Measurements from ENCODE around the gene STXBP5.

The STXBP5 gene

GRCh38 chr6:147281895-147282565 lies 77.8 kb downstream of the STXBP5 start:
- Histone ChIP-seq H3K4me3 (ENCODE audit: insufficient read length, low read depth) (no peak overlapping the region), H3K27me3 (ENCODE audit: insufficient read depth, insufficient read length) (no peaks in the 10 kb centered on the region), H3K9ac (ENCODE audit: insufficient read length, low read depth) (no peak overlapping the region), H3K4me1 (ENCODE audit: insufficient read depth, insufficient read length) (no peaks in the 10 kb centered on the region), H3K9me3 (ENCODE audit: insufficient read depth, low read length) (0 out of 2 replicates have a peak, but pooled peaks cover 9% of the 10 kb centered on the region), H3K36me3 (ENCODE audit: insufficient read depth, insufficient read length, low read length) (peaks cover 19% of the 10 kb centered on the region)
- no peak for DNase-seq (ENCODE audit: low read depth, low spot score)
- TF ChIP-seq YY1 (IDR thresholded peaks at IDR 0.05; ENCODE audit: insufficient read depth, insufficient read length) (no peak), SUZ12 (IDR thresholded peaks at IDR 0.05; ENCODE audit: extremely low read depth, insufficient read depth, insufficient read length) (no peak), ZNF274 (IDR thresholded peaks at IDR 0.05; ENCODE audit: low read depth, low read length) (no peak)

DNA sequence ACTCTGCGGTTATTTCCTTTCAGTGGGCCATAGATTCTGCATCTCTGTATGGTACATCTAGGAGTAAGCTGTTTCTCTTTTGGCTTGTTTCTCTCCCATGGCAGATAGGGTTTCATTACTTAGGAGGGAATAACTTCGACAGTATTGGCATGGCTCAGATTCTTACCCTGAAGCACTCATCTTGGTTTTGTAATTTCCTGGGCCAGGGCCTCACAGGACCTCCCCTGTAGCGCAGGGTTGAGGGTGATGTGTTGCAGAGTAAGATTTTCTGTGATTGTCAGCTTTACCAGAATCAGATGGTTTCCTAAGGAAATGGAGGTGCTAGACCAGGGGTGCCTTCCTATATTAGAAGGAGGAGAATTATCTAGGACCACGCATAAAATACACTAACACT lies 78.3 kb downstream of the STXBP5 start:
- H3K4me3 ChIP-seq (ENCODE audit: insufficient read length, low read depth), result no peak overlapping the region

GRCh38 chr6:147283460-147283859 lies 79.2 kb downstream of the STXBP5 start:
- TF ChIP-seq YY1 (IDR thresholded peaks at IDR 0.05; ENCODE audit: insufficient read depth, insufficient read length), result no peak
- H3K27me3 ChIP-seq (ENCODE audit: insufficient read depth, insufficient read length), result no peaks in the 10 kb centered on the region
- no peak for DNase-seq (ENCODE audit: low read depth, low spot score)
- no peaks in the 10 kb centered on the region for H3K4me1 ChIP-seq (ENCODE audit: insufficient read depth, insufficient read length)
- no peak overlapping the region for H3K9ac ChIP-seq (ENCODE audit: insufficient read length, low read depth)
- H3K36me3 ChIP-seq (ENCODE audit: insufficient read depth, insufficient read length, low read length), result peaks cover 14% of the 10 kb centered on the region
- H3K4me3 ChIP-seq (ENCODE audit: insufficient read length, low read depth), result no peak overlapping the region
- H3K9me3 ChIP-seq (ENCODE audit: insufficient read depth, low read length), result peaks cover 17% of the 10 kb centered on the region; the same call in 1 of the 2 replicates

More for the DNA sequence above, 78.3 kb downstream of the STXBP5 start:
- 0 out of 2 replicates have a peak, but pooled peaks cover 9% of the 10 kb centered on the region for H3K9me3 ChIP-seq (ENCODE audit: insufficient read depth, low read length)
- H3K27me3 ChIP-seq (ENCODE audit: insufficient read depth, insufficient read length), result no peaks in the 10 kb centered on the region
- no peaks in the 10 kb centered on the region for H3K4me1 ChIP-seq (ENCODE audit: insufficient read depth, insufficient read length)
- DNase-seq (ENCODE audit: low read depth, low spot score), result no peak
- TF ChIP-seq ZNF274 (IDR thresholded peaks at IDR 0.05; ENCODE audit: low read depth, low read length), result no peak
- TF ChIP-seq YY1 (IDR thresholded peaks at IDR 0.05; ENCODE audit: insufficient read depth, insufficient read length), result no peak
- TF ChIP-seq SUZ12 (IDR thresholded peaks at IDR 0.05; ENCODE audit: extremely low read depth, insufficient read depth, insufficient read length), result no peak
- H3K36me3 ChIP-seq (ENCODE audit: insufficient read depth, insufficient read length, low read length), result peaks cover 19% of the 10 kb centered on the region
- no peak overlapping the region for H3K9ac ChIP-seq (ENCODE audit: insufficient read length, low read depth)

DNA sequence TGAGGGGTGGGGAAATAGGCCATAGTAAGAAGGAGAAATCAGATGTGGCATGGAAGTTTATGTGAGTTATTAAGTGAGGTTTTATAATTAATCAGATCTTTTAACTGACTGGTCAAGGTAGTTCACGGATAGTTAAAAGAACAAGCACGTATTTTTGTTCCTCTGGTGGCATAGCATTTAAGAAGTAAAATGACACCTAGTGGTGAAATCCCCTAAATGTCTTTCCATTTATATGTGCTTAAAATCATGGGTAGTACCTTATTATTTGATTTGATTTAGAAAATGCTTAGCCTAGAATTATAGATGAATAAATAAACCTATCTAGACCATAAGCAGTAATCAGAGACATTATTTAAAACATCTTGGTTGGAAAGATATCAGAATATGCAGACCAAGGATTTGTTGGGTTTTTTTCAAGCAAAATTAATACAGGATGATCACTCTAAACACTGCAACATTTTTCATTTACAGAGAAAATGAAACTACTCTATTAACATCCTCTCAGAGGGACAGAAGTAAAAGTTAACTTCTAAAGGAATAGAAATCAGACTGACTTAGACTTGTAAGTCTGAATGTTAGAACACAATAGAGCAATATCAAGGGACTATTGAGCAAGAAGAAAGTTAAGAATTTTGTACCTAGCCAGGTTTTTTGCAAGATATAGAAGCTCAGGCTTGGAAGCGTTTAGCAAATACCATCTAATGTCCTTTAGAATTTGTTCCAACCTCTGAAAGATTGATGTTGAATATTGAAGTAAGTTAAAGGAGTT lies 81.1 kb downstream of the STXBP5 start:
- no peak overlapping the region for H3K9ac ChIP-seq (ENCODE audit: insufficient read length, low read depth)

GRCh38 chr6:147287869-147288271 lies 83.7 kb downstream of the STXBP5 start:
- TF ChIP-seq SUZ12 (IDR thresholded peaks at IDR 0.05; ENCODE audit: extremely low read depth, insufficient read depth, insufficient read length), result no peak
- no peak for TF ChIP-seq ZNF274 (IDR thresholded peaks at IDR 0.05; ENCODE audit: low read depth, low read length)
- no peak for TF ChIP-seq YY1 (IDR thresholded peaks at IDR 0.05; ENCODE audit: insufficient read depth, insufficient read length)
- no peak for DNase-seq (ENCODE audit: low read depth, low spot score)
- peaks cover 8% of the 10 kb centered on the region for H3K36me3 ChIP-seq (ENCODE audit: insufficient read depth, insufficient read length, low read length)
- H3K4me1 ChIP-seq (ENCODE audit: insufficient read depth, insufficient read length), result no peaks in the 10 kb centered on the region
- no peak overlapping the region for H3K4me3 ChIP-seq (ENCODE audit: insufficient read length, low read depth)
- H3K9me3 ChIP-seq (ENCODE audit: insufficient read depth, low read length), result peaks cover 13% of the 10 kb centered on the region; the same call in 1 of the 2 replicates
- H3K9ac ChIP-seq (ENCODE audit: insufficient read length, low read depth), result no peak overlapping the region
- H3K27me3 ChIP-seq (ENCODE audit: insufficient read depth, insufficient read length), result no peaks in the 10 kb centered on the region

More for the DNA sequence above, 81.1 kb downstream of the STXBP5 start:
- Histone ChIP-seq H3K4me1 (ENCODE audit: insufficient read depth, insufficient read length) (no peaks in the 10 kb centered on the region), H3K4me3 (ENCODE audit: insufficient read length, low read depth) (no peak overlapping the region), H3K27me3 (ENCODE audit: insufficient read depth, insufficient read length) (no peaks in the 10 kb centered on the region), H3K36me3 (ENCODE audit: insufficient read depth, insufficient read length, low read length) (peaks cover 8% of the 10 kb centered on the region), H3K9me3 (ENCODE audit: insufficient read depth, low read length) (peaks cover 17% of the 10 kb centered on the region; the same call in 1 of the 2 replicates)
- no peak for TF ChIP-seq SUZ12 (IDR thresholded peaks at IDR 0.05; ENCODE audit: extremely low read depth, insufficient read depth, insufficient read length)
- TF ChIP-seq YY1 (IDR thresholded peaks at IDR 0.05; ENCODE audit: insufficient read depth, insufficient read length), result no peak
- TF ChIP-seq ZNF274 (IDR thresholded peaks at IDR 0.05; ENCODE audit: low read depth, low read length), result no peak
- no peak for DNase-seq (ENCODE audit: low read depth, low spot score)

- TF ChIP-seq YY1 (IDR thresholded peaks at IDR 0.05; ENCODE audit: insufficient read depth, insufficient read length) (no peak), ZNF274 (IDR thresholded peaks at IDR 0.05; ENCODE audit: low read depth, low read length) (no peak), SUZ12 (IDR thresholded peaks at IDR 0.05; ENCODE audit: extremely low read depth, insufficient read depth, insufficient read length) (no peak)
- DNase-seq (ENCODE audit: low read depth, low spot score), result no peak
- H3K36me3 ChIP-seq (ENCODE audit: insufficient read depth, insufficient read length, low read length), result peaks cover 5% of the 10 kb centered on the region
- no peak overlapping the region for H3K4me3 ChIP-seq (ENCODE audit: insufficient read length, low read depth)
- no peaks in the 10 kb centered on the region for H3K4me1 ChIP-seq (ENCODE audit: insufficient read depth, insufficient read length)
- 0 out of 2 replicates have a peak, but pooled peaks cover 6% of the 10 kb centered on the region for H3K9me3 ChIP-seq (ENCODE audit: insufficient read depth, low read length)
- H3K27me3 ChIP-seq (ENCODE audit: insufficient read depth, insufficient read length), result no peaks in the 10 kb centered on the region
- no peak overlapping the region for H3K9ac ChIP-seq (ENCODE audit: insufficient read length, low read depth)
These were observed 92.9 kb downstream of the STXBP5 start for GRCh38 chr6:147297124-147297523.

DNA sequence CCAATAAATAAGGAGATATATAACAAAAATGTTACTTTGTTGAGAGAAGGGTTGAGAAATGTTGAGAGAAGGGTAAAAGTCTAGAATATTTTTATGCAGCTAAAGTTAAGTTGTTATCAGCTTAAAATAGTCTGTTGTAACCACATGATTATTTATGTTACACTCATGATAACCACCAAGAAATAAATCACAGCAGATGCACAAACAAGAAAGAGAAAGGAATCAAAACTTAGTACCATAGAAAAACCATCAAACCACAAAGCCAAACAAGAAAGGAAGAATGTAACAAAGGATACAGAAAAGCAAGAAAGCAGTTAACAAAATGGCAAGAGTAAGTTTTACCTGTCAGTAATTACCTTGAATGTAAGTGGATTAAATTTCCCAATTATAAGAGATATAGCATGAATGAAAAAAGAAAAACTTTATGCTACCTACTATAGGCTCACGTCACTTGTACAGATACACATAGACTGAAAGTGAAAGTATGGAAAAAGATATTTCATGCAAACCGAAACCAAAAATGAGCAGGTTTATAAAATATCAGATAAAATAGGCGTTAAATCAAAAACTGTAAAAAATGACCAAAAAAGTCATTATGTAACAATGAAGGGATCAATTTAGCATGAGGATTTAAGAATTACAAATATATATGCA lies 93.6 kb downstream of the STXBP5 start:
- Histone ChIP-seq H3K9me3 (ENCODE audit: insufficient read depth, low read length) (peaks cover 6% of the 10 kb centered on the region; the same call in 1 of the 2 replicates), H3K9ac (ENCODE audit: insufficient read length, low read depth) (no peak overlapping the region), H3K27me3 (ENCODE audit: insufficient read depth, insufficient read length) (no peaks in the 10 kb centered on the region), H3K4me1 (ENCODE audit: insufficient read depth, insufficient read length) (no peaks in the 10 kb centered on the region), H3K4me3 (ENCODE audit: insufficient read length, low read depth) (no peak overlapping the region), H3K36me3 (ENCODE audit: insufficient read depth, insufficient read length, low read length) (peaks cover 5% of the 10 kb centered on the region)
- DNase-seq (ENCODE audit: low read depth, low spot score), result no peak
- TF ChIP-seq YY1 (IDR thresholded peaks at IDR 0.05; ENCODE audit: insufficient read depth, insufficient read length), result no peak
